ENCODE measurements around the gene ANGPTL3. TPM values are rescaled to one million over a fixed set of nuclear protein-coding genes. Genes with fewer than 3 reads are reported as not detected.
"Not testable (repeated sequence)": the region's sequence is repeated elsewhere in the genome, so short reads cannot be mapped to it uniquely, and the experiment has no call there.

Gene ANGPTL3
- total RNA-seq, 1 experiment from 2014 or later, result not detected

DNA sequence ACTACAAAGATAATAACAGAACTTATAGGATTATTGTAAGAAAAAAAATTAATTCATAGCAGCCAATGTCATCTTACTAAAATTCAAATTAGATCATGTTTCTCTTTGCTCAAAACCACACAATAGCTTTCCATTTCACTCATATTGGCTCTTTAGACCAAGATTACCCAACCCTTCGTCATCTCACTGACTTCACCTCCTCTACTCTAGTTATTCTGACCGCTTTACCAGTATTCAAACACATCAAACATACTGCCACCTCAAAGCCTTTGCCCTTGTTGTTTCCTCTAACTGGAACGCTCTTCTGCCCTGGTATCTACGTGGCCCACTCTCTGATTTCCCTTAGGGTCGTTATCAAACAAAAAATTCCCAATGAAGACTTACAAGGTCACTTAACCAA lies 1.7 kb downstream of the ANGPTL3 start:
- H3K9me2 ChIP-seq (replicated peaks; ENCODE audit: low read length), result no peaks in the 10 kb centered on the region
- H2AFZ ChIP-seq (ENCODE audit: low read length), result no peak overlapping the region
- H3K36me3 ChIP-seq (ENCODE audit: low read depth, low read length), result no peaks in the 10 kb centered on the region
- DNase-seq (no peak), ATAC-seq (no peak)
- ChIA-PET POLR2A (ENCODE audit: unreplicated experiment) (no interaction called here), CTCF (no interaction called here)
- H3K4me2 ChIP-seq (ENCODE audit: low read length), result no peak overlapping the region
- H3K79me2 ChIP-seq (ENCODE audit: low read length), result no peaks in the 10 kb centered on the region
- no TSS peak for BruUV-seq (replicated peaks)
- intact Hi-C loops (cut with micrococcal nuclease), result no loop called here
- H3K4me3 ChIP-seq (ENCODE audit: low read length), result no peak overlapping the region
- H3K27me3 ChIP-seq (ENCODE audit: low read length), result no peaks in the 10 kb centered on the region
- no peaks in the 10 kb centered on the region for H3K4me1 ChIP-seq (ENCODE audit: insufficient read depth, low read length)
- H3K27ac ChIP-seq (ENCODE audit: low read length), result no peak overlapping the region
- no peaks in the 10 kb centered on the region for H3F3A ChIP-seq (ENCODE audit: low read length, unreplicated experiment)
- no peak overlapping the region for H3K9ac ChIP-seq (ENCODE audit: low read length)
- H4K20me1 ChIP-seq (ENCODE audit: low read length), result no peaks in the 10 kb centered on the region
- H3K9me3 ChIP-seq (ENCODE audit: low read length), result no peaks in the 10 kb centered on the region
- no peak for TF ChIP-seq CTCF (conservative IDR thresholded peaks at IDR 0.05; ENCODE audit: low read depth, low read length)
- no peak for TF ChIP-seq EZH2phosphoT487 (IDR thresholded peaks at IDR 0.05; ENCODE audit: borderline replicate concordance, low read length)
- no peak for TF ChIP-seq EZH2 (IDR thresholded peaks at IDR 0.05; ENCODE audit: low read length, unreplicated experiment)

DNA sequence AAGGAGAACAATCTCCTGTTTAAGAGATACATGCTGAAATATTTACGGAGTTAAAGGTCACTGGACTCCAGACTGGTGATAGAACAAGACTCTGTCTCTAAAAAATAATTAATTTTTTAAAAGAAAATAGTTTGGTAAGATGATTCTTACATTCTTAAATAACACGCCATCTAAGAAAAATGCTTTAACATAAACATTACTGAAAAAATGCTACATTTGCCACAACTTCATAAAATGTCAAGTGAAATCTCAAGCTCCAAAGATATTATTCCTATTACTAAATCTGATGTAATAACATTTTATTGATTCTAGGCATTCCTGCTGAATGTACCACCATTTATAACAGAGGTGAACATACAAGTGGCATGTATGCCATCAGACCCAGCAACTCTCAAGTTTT lies 4.1 kb downstream of the ANGPTL3 start:
- ChIA-PET POLR2A (ENCODE audit: unreplicated experiment) (no interaction called here), CTCF (no interaction called here)
- intact Hi-C loops (cut with micrococcal nuclease), result no loop called here
- Histone ChIP-seq H3K27me3 (ENCODE audit: low read length) (no peaks in the 10 kb centered on the region), H2AFZ (ENCODE audit: low read length) (no peak overlapping the region), H3K4me3 (ENCODE audit: low read length) (no peak overlapping the region), H4K20me1 (ENCODE audit: low read length) (no peaks in the 10 kb centered on the region), H3K9me3 (ENCODE audit: low read length) (no peaks in the 10 kb centered on the region), H3K27ac (ENCODE audit: low read length) (no peak overlapping the region), H3K9me2 (replicated peaks; ENCODE audit: low read length) (no peaks in the 10 kb centered on the region), H3K9ac (ENCODE audit: low read length) (no peak overlapping the region), H3F3A (ENCODE audit: low read length, unreplicated experiment) (no peaks in the 10 kb centered on the region), H3K79me2 (ENCODE audit: low read length) (no peaks in the 10 kb centered on the region), H3K36me3 (ENCODE audit: low read depth, low read length) (no peaks in the 10 kb centered on the region), H3K4me2 (ENCODE audit: low read length) (no peak overlapping the region), H3K4me1 (ENCODE audit: insufficient read depth, low read length) (no peaks in the 10 kb centered on the region)
- ATAC-seq, result no peak
- TF ChIP-seq CTCF (conservative IDR thresholded peaks at IDR 0.05; ENCODE audit: low read depth, low read length) (no peak), EZH2 (IDR thresholded peaks at IDR 0.05; ENCODE audit: low read length, unreplicated experiment) (no peak), EZH2phosphoT487 (IDR thresholded peaks at IDR 0.05; ENCODE audit: borderline replicate concordance, low read length) (no peak)
- no peak for DNase-seq
- no TSS peak for BruUV-seq (replicated peaks)

GRCh38 chr1:62608905-62609304 lies 11.6 kb downstream of the ANGPTL3 start:
- Histone ChIP-seq H3K9ac (ENCODE audit: low read length) (no peak overlapping the region), H3K79me2 (ENCODE audit: low read length) (no peaks in the 10 kb centered on the region), H3K9me2 (replicated peaks; ENCODE audit: low read length) (no peaks in the 10 kb centered on the region), H3F3A (ENCODE audit: low read length, unreplicated experiment) (no peaks in the 10 kb centered on the region), H3K27ac (ENCODE audit: low read length) (no peak overlapping the region), H3K4me2 (ENCODE audit: low read length) (no peak overlapping the region), H4K20me1 (ENCODE audit: low read length) (no peaks in the 10 kb centered on the region), H3K36me3 (ENCODE audit: low read depth, low read length) (0 out of 2 replicates have a peak, but pooled peaks cover 3% of the 10 kb centered on the region), H2AFZ (ENCODE audit: low read length) (no peak overlapping the region), H3K27me3 (ENCODE audit: low read length) (no peaks in the 10 kb centered on the region), H3K9me3 (ENCODE audit: low read length) (no peaks in the 10 kb centered on the region), H3K4me3 (ENCODE audit: low read length) (no peak overlapping the region), H3K4me1 (ENCODE audit: insufficient read depth, low read length) (peaks cover 2% of the 10 kb centered on the region)
- DNase-seq (no peak), ATAC-seq (no peak)
- ChIA-PET POLR2A (ENCODE audit: unreplicated experiment) (no interaction called here), CTCF (no interaction called here)
- intact Hi-C loops (cut with micrococcal nuclease), result no loop called here
- TF ChIP-seq CTCF (conservative IDR thresholded peaks at IDR 0.05; ENCODE audit: low read depth, low read length) (no peak), EZH2phosphoT487 (IDR thresholded peaks at IDR 0.05; ENCODE audit: borderline replicate concordance, low read length) (no peak), EZH2 (IDR thresholded peaks at IDR 0.05; ENCODE audit: low read length, unreplicated experiment) (no peak)
- BruUV-seq (replicated peaks), result no TSS peak

DNA sequence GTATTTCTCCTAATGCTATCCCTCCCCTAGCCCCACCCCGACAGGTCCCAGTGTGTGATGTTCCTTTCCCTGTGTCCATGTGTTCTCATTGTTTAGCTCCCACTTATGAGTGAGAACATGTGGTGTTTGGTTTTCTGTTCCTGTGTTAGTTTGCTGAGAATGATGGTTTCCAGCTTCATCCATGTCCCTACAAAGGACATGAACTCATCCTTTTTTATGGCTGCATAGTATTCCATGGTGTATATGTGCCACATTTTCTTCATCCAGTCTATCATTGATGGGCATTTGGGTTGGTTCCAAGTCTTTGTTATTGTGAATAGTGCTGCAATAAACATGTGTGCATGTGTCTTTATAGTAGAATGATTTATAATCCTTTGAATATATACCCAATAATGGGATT lies 13.3 kb downstream of the ANGPTL3 start:
- DNase-seq; intact Hi-C loops (cut with micrococcal nuclease); H3K27me3 ChIP-seq (ENCODE audit: low read length); H3K79me2 ChIP-seq (ENCODE audit: low read length); H3K4me3 ChIP-seq (ENCODE audit: low read length); CTCF ChIA-PET; H3K9me3 ChIP-seq (ENCODE audit: low read length); H2AFZ ChIP-seq (ENCODE audit: low read length); H3K4me2 ChIP-seq (ENCODE audit: low read length); ATAC-seq; BruUV-seq (replicated peaks); POLR2A ChIA-PET (ENCODE audit: unreplicated experiment); H3K4me1 ChIP-seq (ENCODE audit: insufficient read depth, low read length); H3K36me3 ChIP-seq (ENCODE audit: low read depth, low read length); H3K9ac ChIP-seq (ENCODE audit: low read length); H3K27ac ChIP-seq (ENCODE audit: low read length); H4K20me1 ChIP-seq (ENCODE audit: low read length); H3K9me2 ChIP-seq (replicated peaks; ENCODE audit: low read length); H3F3A ChIP-seq (ENCODE audit: low read length, unreplicated experiment): not testable (repeated sequence)
